PC-3 (cell line): ENCODE results near the gene TRABD2B. TPM values are rescaled to one million over a fixed set of nuclear protein-coding genes. Genes with fewer than 3 reads are reported as not detected.

Experiments used
- ATAC-seq: fragments of 200-7000 bp; cut with Tn5 transposase; 2 replicates; pipeline ENCODE4 v1.9.1; 2020; ENCODE audit warnings: mild to moderate bottlenecking, moderate library complexity
- BruUV-seq: library from RNA; stranded (reverse); fragments of 400-500 nt; replicated peaks from 2 replicates; lab custom pipeline; 2021; lab: Mats Ljungman, UMichigan
- CTCF ChIA-PET: fragments of 300-600 bp; sonication (Branson Sonifier 250); formaldehyde crosslinking; loops from one replicate; lab custom pipeline; 2022; ENCODE audit warnings: antibody characterized with exemption; lab: Charles Lee
- POLR2A ChIA-PET: fragments of 300-600 bp; sonication (Branson Sonifier 250); formaldehyde crosslinking; loops from one replicate; lab custom pipeline; 2022; ENCODE audit warnings: antibody characterized with exemption; ENCODE audit not compliant: unreplicated experiment; lab: Charles Lee
- DNase-seq: peaks from one replicate; pipeline ENCODE4 v3.0.0-alpha.2; 2015
- H2AFZ ChIP-seq: fragments of 300-600 bp; sonication (generic); 2 replicates; pipeline ENCODE4 v1.6.0; 2016; ENCODE audit warnings: antibody characterized with exemption, low read length
- H3F3A ChIP-seq: fragments of 300-600 bp; sonication (generic); one replicate; pipeline ENCODE4 v1.6.0; 2017; ENCODE audit warnings: antibody characterized with exemption, low read length, control low read depth, mild to moderate bottlenecking; ENCODE audit not compliant: unreplicated experiment
- H3K27ac ChIP-seq: fragments of 300-600 bp; sonication (generic); 2 replicates; pipeline ENCODE4 v1.5.1; 2016; ENCODE audit warnings: mild to moderate bottlenecking, low read length
- H3K27me3 ChIP-seq: fragments of 300-600 bp; sonication (generic); 2 replicates; pipeline ENCODE4 v1.6.1; 2016; ENCODE audit warnings: low read length, mixed read lengths
- H3K36me3 ChIP-seq: fragments of 300-600 bp; sonication (generic); 2 replicates; pipeline ENCODE4 v1.6.1; 2016; ENCODE audit warnings: low read depth, mixed run types, low read length, mixed read lengths
- H3K4me1 ChIP-seq: fragments of 300-600 bp; sonication (generic); 2 replicates; pipeline ENCODE4 v1.5.1; 2016; ENCODE audit warnings: low read length; ENCODE audit not compliant: insufficient read depth
- H3K4me2 ChIP-seq: fragments of 300-600 bp; sonication (generic); 2 replicates; pipeline ENCODE4 v1.6.0; 2016; ENCODE audit warnings: low read length
- H3K4me3 ChIP-seq: fragments of 300-600 bp; sonication (generic); 2 replicates; pipeline ENCODE4 v1.5.1; 2016; ENCODE audit warnings: mild to moderate bottlenecking, low read length, mixed read lengths
- H3K79me2 ChIP-seq: fragments of 300-600 bp; sonication (generic); 2 replicates; pipeline ENCODE4 v1.6.1; 2017; ENCODE audit warnings: low read length, mixed read lengths
- H3K9ac ChIP-seq: fragments of 300-600 bp; sonication (generic); 2 replicates; pipeline ENCODE4 v1.6.0; 2016; ENCODE audit warnings: mild to moderate bottlenecking, low read length
- H3K9me2 ChIP-seq: fragments of 300-600 bp; sonication (generic); replicated peaks from 2 replicates; pipeline ENCODE4 v1.6.1; 2016; ENCODE audit warnings: mixed run types, low read length, mixed read lengths
- H3K9me3 ChIP-seq: fragments of 300-600 bp; sonication (generic); 2 replicates; pipeline ENCODE4 v1.6.1; 2016; ENCODE audit warnings: low read length, mixed read lengths
- H4K20me1 ChIP-seq: fragments of 300-600 bp; sonication (generic); 2 replicates; pipeline ENCODE4 v1.6.1; 2016; ENCODE audit warnings: low read length, mixed read lengths
- EZH2 ChIP-seq: fragments of 300-600 bp; sonication (generic); IDR thresholded peaks from one replicate; pipeline ENCODE4 v1.6.1; 2017; ENCODE audit warnings: antibody characterized with exemption, mild to moderate bottlenecking, low read length; ENCODE audit not compliant: unreplicated experiment
- EZH2phosphoT487 ChIP-seq: fragments of 300-600 bp; sonication (generic); IDR thresholded peaks from 2 replicates; pipeline ENCODE4 v1.6.1; 2018; ENCODE audit warnings: mild to moderate bottlenecking, antibody characterized with exemption, low read length, borderline replicate concordance
- intact Hi-C: fragments of 100-400 bp; cut with micrococcal nuclease; formaldehyde crosslinking; loops from 2 replicates; pipeline ENCODE4 v1.9.0; 2023
- total RNA-seq: library from RNA; depleted of rRNA; stranded (reverse); fragments of >200 nt; gene quantifications from 2 replicates; pipeline ENCODE4 v1.2.3, GENCODE V29; 2014
- TF ChIP-seq, protein P1 (sequence below): fragments of 300-600 bp; sonication (generic); conservative IDR thresholded peaks from 2 replicates; pipeline ENCODE4 v1.5.1; 2017; ENCODE audit warnings: antibody characterized with exemption, low read depth, mild to moderate bottlenecking, low read length

TRABD2B gene
- total RNA-seq, 1 experiment from 2014 or later, result 0.44 TPM

DNA sequence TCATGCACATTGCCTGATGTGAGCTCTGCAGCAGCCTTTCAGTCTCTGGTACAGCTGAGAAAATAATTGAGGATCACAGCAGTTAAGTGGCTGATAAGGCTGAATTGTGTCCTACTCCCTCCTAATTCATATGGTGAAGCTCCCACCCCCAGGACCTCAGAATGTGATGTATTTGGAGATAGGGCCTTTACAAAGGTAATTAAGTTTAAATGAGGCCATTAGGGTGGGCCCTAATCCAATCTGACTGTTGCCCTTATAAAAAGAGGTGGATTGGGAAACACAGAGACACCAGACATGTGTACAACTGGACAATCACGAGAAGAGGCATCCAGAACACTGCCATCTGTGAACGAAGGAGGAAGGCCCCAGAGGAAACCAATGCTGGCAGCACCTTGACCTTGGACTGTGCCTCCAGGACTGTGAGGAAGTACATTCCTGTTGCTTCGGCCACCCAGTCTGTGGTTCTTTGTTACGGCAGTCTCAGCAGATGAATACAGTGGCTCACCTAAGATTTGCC is 148.1 kb downstream of the TRABD2B start:
- no TSS peak for BruUV-seq
- Histone ChIP-seq H3K4me3 (no peak overlapping the region), H3K27ac (no peak overlapping the region), H3K36me3 (no peaks in the 10 kb centered on the region), H3K4me1 (no peaks in the 10 kb centered on the region), H3K9me2 (no peaks in the 10 kb centered on the region), H3K4me2 (no peak overlapping the region), H3K9ac (no peak overlapping the region), H2AFZ (no peak overlapping the region), H3K9me3 (no peaks in the 10 kb centered on the region), H4K20me1 (no peaks in the 10 kb centered on the region), H3K27me3 (no peaks in the 10 kb centered on the region), H3K79me2 (no peaks in the 10 kb centered on the region), H3F3A (no peaks in the 10 kb centered on the region)
- DNase-seq, result no peak
- CTCF ChIA-PET, result no interaction called here
- TF ChIP-seq EZH2, result no peak
- TF ChIP-seq EZH2phosphoT487, result no peak
- TF ChIP-seq, protein P1, sequence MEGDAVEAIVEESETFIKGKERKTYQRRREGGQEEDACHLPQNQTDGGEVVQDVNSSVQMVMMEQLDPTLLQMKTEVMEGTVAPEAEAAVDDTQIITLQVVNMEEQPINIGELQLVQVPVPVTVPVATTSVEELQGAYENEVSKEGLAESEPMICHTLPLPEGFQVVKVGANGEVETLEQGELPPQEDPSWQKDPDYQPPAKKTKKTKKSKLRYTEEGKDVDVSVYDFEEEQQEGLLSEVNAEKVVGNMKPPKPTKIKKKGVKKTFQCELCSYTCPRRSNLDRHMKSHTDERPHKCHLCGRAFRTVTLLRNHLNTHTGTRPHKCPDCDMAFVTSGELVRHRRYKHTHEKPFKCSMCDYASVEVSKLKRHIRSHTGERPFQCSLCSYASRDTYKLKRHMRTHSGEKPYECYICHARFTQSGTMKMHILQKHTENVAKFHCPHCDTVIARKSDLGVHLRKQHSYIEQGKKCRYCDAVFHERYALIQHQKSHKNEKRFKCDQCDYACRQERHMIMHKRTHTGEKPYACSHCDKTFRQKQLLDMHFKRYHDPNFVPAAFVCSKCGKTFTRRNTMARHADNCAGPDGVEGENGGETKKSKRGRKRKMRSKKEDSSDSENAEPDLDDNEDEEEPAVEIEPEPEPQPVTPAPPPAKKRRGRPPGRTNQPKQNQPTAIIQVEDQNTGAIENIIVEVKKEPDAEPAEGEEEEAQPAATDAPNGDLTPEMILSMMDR, result no peak
- ATAC-seq, result no peak
- intact Hi-C loops, result no loop called here
- POLR2A ChIA-PET, result no interaction called here

DNA sequence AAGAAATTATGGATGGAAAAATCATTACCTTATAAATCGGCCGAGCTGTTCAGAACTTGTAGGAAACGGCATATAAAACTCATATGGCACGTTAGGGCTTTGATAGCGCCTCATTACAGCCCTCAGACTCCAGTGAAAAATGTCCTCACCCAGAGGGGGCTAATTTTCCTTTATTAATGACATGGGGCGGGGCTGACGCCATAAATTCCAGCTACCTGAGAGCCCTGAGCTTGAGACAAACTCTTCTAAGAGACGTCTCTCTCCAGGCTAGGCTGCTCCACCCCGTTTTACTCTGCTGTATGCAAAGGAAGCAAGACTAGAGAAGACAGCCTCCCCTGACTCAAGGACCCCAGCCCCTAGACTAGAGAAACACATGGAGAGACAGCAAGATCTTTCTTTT is 149.4 kb downstream of the TRABD2B start:
- no peak overlapping the region for H3K4me2 ChIP-seq
- ATAC-seq (no peak), DNase-seq (no peak)
- no peak overlapping the region for H3K27ac ChIP-seq
- no peaks in the 10 kb centered on the region for H3K36me3 ChIP-seq
- ChIA-PET POLR2A (no interaction called here), CTCF (no interaction called here)
- no peak overlapping the region for H2AFZ ChIP-seq
- no peaks in the 10 kb centered on the region for H3K4me1 ChIP-seq
- TF ChIP-seq, protein P1, result no peak
- no peak for TF ChIP-seq EZH2phosphoT487
- no peak for TF ChIP-seq EZH2
- no peaks in the 10 kb centered on the region for H3K9me3 ChIP-seq
- no peaks in the 10 kb centered on the region for H3F3A ChIP-seq
- no peaks in the 10 kb centered on the region for H3K27me3 ChIP-seq
- no peaks in the 10 kb centered on the region for H3K79me2 ChIP-seq
- H3K9me2 ChIP-seq, result no peaks in the 10 kb centered on the region
- BruUV-seq, result no TSS peak
- intact Hi-C loops, result no loop called here
- no peak overlapping the region for H3K4me3 ChIP-seq
- no peak overlapping the region for H3K9ac ChIP-seq
- H4K20me1 ChIP-seq, result no peaks in the 10 kb centered on the region

DNA sequence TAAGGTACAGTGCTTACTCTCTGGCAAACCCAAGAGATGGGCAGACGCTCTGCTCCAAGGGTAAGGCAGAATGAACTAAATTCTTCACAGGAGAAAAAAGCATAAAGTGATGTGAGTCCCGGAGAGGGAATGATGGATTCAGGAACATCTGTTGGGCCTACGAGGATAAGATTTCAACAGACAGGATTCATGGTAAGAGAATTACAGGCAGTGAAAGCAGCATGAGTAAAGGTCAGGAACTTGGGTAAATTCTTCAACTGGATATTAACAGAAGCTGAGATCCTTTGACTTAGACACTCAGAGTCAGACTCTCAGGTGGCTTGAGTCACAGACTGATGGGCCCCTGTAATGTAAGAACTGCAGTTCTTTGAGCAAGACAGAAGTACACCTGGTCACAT is 152.6 kb downstream of the TRABD2B start:
- no peaks in the 10 kb centered on the region for H3K36me3 ChIP-seq
- no peak for ATAC-seq
- no peaks in the 10 kb centered on the region for H3K4me1 ChIP-seq
- CTCF ChIA-PET, result no interaction called here
- intact Hi-C loops, result no loop called here
- H3K4me2 ChIP-seq, result no peak overlapping the region
- BruUV-seq, result no TSS peak
- H3K9me3 ChIP-seq, result no peaks in the 10 kb centered on the region
- TF ChIP-seq, protein P1, result no peak
- TF ChIP-seq EZH2phosphoT487 (no peak), EZH2 (no peak)
- H3K27ac ChIP-seq, result no peak overlapping the region
- no peaks in the 10 kb centered on the region for H3K79me2 ChIP-seq
- H3K9ac ChIP-seq, result no peak overlapping the region
- H3K4me3 ChIP-seq, result no peak overlapping the region
- DNase-seq, result no peak
- H3K9me2 ChIP-seq, result no peaks in the 10 kb centered on the region
- H4K20me1 ChIP-seq, result no peaks in the 10 kb centered on the region
- H3F3A ChIP-seq, result no peaks in the 10 kb centered on the region
- no peak overlapping the region for H2AFZ ChIP-seq
- POLR2A ChIA-PET, result no interaction called here
- H3K27me3 ChIP-seq, result no peaks in the 10 kb centered on the region
